Activated gamma-delta T cell (primary cell): ENCODE data around the gene SAG.

Experiments
- DNase-seq: peaks from one replicate; lab custom pipeline; 2025; lab: John Stamatoyannopoulos, UW

The SAG gene

DNA sequence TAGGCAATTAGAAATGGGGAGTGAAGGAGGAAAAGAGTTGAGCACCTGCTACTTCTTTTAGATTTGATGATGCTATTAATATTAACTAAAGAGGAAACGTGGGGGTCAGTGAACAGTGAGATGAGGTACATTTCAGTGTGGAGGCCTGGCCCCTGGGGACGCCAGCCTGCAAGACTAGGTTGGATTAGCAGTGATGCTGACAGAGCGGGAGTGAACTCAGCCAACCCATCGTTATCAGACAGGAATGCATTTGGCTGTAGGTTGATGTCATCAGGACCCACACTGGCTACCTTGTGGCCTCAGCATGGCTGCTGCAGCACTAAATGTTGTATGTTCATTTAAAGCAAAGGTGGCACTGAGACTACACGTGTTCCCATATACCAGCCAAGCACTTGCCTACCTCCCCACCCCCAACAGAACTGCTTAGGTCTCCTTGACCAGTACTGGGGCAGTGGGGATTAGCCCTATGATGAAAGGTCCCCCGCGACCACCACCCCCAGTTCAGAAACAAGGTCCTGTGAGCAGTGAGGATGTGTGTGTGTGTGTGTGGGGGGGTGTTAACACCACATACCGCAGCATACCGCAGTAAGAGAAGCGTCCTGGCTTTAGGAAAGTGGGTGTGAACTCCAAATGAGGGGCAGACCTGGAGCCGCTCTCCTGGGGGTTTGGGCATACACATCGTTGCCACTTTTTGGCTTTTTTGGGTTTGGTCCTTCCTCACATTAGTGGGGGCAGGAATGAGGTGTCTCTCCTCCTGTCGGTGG, 72.7 kb downstream of the SAG start:
- DNase-seq, result no peak

DNA sequence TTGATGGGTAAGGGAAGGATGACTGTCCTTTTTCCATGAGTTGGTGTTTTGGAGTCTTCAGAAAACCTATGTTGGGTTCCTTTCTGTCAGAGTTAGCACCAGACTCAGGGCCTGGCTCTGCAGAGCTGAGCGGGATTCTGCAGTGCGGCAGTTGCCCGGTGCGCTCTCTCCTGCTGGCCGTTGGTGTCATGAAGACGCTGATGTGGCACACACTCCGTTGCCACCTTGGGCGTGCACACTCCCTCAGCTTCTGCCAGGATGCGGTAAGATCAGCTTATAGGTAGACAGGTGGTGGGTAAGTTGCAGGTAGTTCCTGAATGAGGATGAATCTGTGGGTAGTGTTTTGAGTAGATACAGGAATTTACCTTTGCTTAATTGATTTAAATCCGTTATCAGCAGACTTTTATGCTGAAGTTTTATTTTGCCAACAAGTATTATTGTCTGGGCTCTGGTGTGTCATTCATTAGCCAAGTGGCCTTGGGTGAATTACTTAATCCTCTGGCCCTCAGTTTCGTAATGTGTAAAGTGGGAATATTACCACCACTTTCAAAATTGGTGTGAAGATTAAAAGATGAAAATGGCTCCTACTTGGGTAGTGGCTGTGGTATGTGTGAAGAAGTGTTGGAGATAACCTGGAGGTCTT, 73.5 kb downstream of the SAG start:
- no peak for DNase-seq

GRCh38 chr2:233381638-233381995, 74.0 kb downstream of the SAG start:
- no peak for DNase-seq

DNA sequence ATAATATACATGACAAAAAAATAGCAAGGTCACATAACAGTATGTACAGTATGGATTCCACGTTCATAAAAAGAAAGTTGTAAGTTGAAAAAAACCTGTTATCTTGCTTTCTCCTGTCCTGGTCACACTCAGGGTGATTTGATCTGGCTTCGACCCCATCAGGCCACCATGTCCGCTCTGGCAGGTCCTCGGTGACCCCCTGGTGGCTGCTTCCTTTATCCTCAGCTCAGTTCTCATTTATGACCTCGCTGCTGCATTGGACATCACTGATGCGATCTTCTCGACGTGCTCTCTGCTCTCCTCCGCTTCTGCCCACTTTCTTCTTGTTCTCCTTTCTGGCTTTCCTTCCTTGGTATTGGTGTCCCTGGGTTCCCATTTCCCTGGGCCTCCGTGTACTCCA, 76.4 kb downstream of the SAG start:
- DNase-seq, result no peak

DNA sequence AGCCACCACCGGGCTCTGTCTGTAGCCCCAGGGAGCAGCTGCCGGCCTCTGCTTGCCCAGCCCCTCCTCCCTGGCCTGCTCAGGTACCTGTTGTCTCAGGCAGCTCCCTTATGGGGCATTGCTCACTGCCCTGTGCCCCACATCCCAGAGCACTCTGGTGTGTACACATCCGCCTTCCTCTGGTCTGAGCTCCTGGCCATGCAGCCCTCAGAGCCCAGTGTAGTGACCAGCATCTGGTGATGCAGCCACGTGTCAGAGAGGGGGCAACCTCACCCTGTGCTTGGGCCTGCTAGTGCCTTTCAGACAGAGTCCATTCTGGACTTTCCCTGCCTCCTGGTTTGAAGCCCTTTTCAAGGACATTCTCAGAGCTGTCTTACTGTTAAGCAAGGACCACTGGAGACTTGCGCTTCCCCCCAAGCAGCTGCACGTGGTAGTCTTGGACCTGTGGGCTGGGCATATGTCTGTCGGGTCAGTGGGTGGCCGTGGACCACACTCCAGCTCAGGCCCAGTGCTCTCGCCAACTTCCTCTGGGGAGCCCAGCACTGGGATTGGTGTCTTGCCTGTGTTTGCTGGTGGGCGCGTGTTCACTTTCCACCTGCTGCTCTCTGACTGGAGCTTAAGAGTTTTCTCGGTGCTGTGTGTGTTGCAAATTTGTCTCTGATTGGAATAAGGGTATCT, 77.3 kb downstream of the SAG start:
- DNase-seq, result no peak

DNA sequence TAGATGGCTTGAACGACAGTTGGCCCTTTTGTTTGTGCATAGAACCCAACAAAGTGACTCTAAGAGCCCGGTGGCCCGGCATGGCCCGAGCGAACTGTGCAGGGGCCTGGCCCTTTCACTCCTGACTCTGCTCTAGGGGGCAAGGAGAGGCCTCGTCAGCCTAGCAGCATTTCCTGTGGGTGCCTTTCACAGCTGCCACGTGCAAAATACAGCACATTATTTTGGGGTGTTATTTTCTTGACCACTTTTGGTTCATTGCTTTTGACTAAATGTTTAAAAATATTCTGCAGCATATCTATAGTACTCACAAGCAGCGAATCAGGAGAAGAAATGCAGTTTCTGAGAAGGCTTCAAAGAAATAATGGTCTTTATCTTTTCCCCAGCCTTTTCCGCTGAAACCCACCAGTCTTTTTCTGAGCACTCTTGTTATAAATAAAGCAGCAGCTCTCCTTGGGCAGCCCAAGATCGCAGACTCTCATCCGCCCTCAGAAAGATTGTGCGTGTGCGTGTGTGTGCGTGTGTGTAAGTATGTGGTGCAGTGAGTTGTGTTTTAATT, 78.0 kb downstream of the SAG start:
- no peak for DNase-seq

DNA sequence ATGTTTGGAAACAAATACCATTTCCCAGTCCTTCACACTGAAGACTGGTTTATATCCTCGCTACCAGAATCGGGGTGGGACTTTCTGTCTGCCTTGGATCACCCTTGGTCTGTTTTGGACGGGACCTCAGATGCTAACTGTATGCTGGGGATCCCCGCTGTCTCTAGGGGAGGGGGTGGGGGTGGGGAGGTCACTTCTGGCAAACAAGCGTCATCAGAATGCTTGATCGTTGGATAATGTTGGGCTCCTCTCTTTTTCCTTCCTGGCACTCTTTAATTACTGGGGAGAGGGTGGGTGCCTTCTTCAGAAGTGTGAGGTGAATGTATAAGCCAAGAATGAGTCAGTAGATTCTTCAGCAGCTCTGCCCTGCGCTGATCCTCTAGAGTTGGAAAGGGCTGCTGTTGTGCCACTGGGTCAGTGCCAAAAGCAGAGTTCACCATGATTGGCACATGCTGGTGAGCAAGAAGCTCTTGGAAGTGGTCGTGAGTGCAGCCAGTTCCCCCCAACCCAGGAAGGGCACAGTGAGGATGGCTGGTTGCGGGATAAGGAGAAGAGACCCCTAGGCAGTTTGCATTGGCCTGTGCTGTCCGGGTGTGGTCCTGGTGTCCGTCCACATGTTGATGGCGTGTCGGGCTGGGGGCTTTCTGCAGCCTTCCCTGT, 78.9 kb downstream of the SAG start:
- DNase-seq, result no peak

DNA sequence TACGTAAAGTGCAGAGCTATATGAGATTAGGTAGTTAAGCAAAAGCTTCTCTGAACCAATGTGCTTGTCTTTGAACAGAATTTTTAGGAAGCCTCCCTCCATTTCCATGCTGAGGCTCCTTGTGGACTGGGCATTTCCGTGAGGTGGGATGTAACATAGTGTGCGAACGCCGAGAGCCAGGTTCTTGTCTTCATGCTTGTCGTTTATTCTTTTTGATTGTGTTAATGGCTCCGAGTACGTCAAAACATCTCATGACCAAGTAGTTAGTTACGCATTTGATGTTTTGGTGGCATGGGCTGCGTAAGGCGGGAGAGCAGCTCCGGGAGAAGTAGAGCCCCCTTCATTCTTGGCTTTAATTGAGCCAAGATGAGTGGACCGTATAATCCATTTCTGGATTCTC, 79.6 kb downstream of the SAG start:
- no peak for DNase-seq

- no peak for DNase-seq
These were observed 80.3 kb downstream of the SAG start for GRCh38 chr2:233387667-233388528.

DNA sequence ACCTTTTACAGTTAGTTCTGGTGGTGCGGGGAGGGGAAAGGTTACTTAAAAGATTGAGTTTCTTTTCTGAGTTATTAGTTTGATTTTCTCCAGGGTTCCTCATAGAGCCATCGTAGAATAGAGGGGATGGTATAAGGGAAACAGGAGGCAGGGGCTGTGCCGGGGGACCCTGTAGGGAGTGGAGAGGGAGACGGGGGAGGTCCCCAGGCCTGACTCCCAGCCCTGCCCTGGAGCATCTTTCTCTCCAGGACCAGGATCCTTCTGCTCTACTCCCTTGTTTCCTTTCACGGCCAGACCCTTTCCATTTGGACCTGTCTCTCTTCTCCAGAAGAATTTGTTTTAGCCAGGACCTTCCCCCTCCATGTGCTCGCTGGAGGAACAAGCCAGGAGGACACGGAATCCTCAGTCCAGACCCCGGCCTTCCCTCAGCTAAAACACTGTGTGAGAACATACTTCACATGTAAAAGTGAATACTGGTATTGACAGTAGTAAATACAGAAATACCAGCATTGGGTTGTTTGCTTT, 82.0 kb downstream of the SAG start:
- DNase-seq, result no peak

DNA sequence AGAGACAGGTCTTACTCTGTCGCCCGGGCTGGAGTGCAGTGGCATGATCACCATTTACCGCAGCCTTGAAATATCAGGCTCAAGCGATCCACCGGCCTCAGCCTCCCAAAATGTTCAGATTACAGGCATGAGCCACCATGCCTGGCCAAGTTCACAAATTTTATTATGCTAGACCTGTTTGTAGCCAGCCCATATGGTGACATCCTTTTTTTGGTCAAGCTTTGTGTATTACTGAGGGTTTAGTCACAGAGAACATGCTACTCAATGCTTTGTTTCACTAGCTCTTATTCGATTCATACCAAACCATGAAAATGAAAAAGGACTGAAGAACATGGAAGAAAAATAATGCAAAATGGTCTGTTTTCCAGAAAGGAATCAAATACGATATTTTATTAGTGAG, 88.1 kb downstream of the SAG start:
- DNase-seq, result no peak
